Osteoblast (primary cell): ENCODE results near the gene ZFP91. TPM values are rescaled to one million over a fixed set of nuclear protein-coding genes. Genes with fewer than 3 reads are reported as not detected.

Experiments used
- DNase-seq: peaks from one replicate; pipeline ENCODE4 v3.0.0; 2011; ENCODE audit warnings: low spot score, mixed read lengths; ENCODE audit not compliant: insufficient read length; ENCODE audit errors: missing footprints
- H2AFZ ChIP-seq: 2 replicates; pipeline ENCODE4 v1.6.0; 2011; ENCODE audit warnings: mild to moderate bottlenecking, low read length
- H3K27ac ChIP-seq: 2 replicates; pipeline ENCODE4 v1.5.1; 2011; ENCODE audit warnings: mild to moderate bottlenecking, low read depth, low read length, moderate library complexity
- H3K27me3 ChIP-seq: 2 replicates; pipeline ENCODE4 v1.6.0; 2012; ENCODE audit warnings: mild to moderate bottlenecking, control low read depth, inconsistent platforms, low read length, moderate library complexity; ENCODE audit not compliant: insufficient read depth
- H3K36me3 ChIP-seq: 2 replicates; pipeline ENCODE4 v1.5.1; 2011; ENCODE audit warnings: mild to moderate bottlenecking, low read length, control low read depth, moderate library complexity; ENCODE audit not compliant: insufficient read depth
- H3K4me1 ChIP-seq: 2 replicates; pipeline ENCODE4 v1.5.1; 2011; ENCODE audit warnings: mild to moderate bottlenecking, low read length, control low read depth, moderate library complexity; ENCODE audit not compliant: insufficient read depth
- H3K4me2 ChIP-seq: 2 replicates; pipeline ENCODE4 v1.6.0; 2011; ENCODE audit warnings: mild to moderate bottlenecking, low read length; ENCODE audit not compliant: insufficient read depth
- H3K4me3 ChIP-seq: fragments of 200-600 bp; sonication (generic); 3 replicates; pipeline ENCODE4 v1.5.1; 2012; ENCODE audit warnings: mild to moderate bottlenecking, low read length, inconsistent platforms; ENCODE audit not compliant: insufficient read depth
- H3K79me2 ChIP-seq: 2 replicates; pipeline ENCODE4 v1.6.0; 2012; ENCODE audit warnings: mild to moderate bottlenecking, low read length, control low read depth, inconsistent platforms; ENCODE audit not compliant: insufficient read depth
- H3K9me3 ChIP-seq: 2 replicates; pipeline ENCODE4 v1.5.1; 2011; ENCODE audit warnings: low read depth, low read length, control low read depth
- H4K20me1 ChIP-seq: 2 replicates; pipeline ENCODE4 v1.6.0; 2012; ENCODE audit warnings: mild to moderate bottlenecking, low read length, control low read depth; ENCODE audit not compliant: insufficient read depth
- CTCF ChIP-seq: IDR thresholded peaks from 2 replicates; pipeline ENCODE4 v1.5.1; 2011; ENCODE audit warnings: mild to moderate bottlenecking, low read depth, low read length, moderate library complexity; ENCODE audit errors: extremely low read depth
- total RNA-seq: library from RNA; depleted of rRNA; stranded (reverse); fragments of >200 nt; gene quantifications from 2 replicates; pipeline ENCODE4 v1.2.3, GENCODE V29; 2012

Gene ZFP91
- total RNA-seq, 1 donor = 61.2 TPM

DNA sequence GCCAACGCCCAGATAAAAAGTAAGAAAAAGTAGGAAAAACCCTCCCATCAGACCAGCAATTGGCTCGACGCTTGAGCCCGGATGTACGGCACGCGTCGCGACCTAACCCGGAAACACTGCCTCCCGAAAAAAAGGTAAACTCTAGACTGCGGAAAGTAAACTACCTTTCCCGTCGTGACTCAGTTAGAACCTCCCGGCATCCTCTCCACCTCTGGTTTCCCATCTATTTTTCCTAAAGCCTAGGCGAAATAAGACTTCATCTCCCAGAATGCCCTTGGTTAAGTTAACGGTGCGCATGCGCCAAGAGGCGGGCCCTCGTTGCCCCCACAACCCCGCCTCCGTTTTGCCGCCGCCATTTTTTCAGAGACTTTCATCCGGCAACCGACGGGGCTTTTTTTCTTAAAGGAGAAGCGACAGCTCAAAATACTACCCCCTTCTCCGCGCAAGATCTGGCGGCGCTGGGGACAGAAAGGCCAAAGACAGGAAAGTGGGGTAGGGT is 678 bp upstream of the ZFP91 start:
- Histone ChIP-seq H3K27ac (peak overlapping the region; percentile 100), H3K4me1 (peaks cover 56% of the 10 kb centered on the region), H4K20me1 (peaks cover 3% of the 10 kb centered on the region), H2AFZ (peak overlapping the region; percentile 87), H3K9me3 (no peaks in the 10 kb centered on the region), H3K4me3 (peak overlapping the region; percentile 89), H3K4me2 (peak overlapping the region; percentile 98), H3K27me3 (no peaks in the 10 kb centered on the region), H3K36me3 (peaks cover 7% of the 10 kb centered on the region), H3K79me2 (peaks cover 47% of the 10 kb centered on the region)
- DNase-seq = peak; percentile 77
- no peak for TF ChIP-seq CTCF

- Histone ChIP-seq H3K4me1 (peaks cover 43% of the 10 kb centered on the region), H3K27me3 (no peaks in the 10 kb centered on the region), H4K20me1 (peaks cover 3% of the 10 kb centered on the region), H3K4me2 (peak overlapping the region; percentile 89), H3K4me3 (peak overlapping the region; percentile 85), H2AFZ (peak overlapping the region; percentile 94), H3K36me3 (peaks cover 7% of the 10 kb centered on the region), H3K9me3 (no peaks in the 10 kb centered on the region), H3K79me2 (peaks cover 60% of the 10 kb centered on the region), H3K27ac (peak overlapping the region; percentile 93)
- TF ChIP-seq CTCF = peak; percentile 70
- DNase-seq = peak; percentile 85
Observed at GRCh38 chr11:58579192-58580129, 598 bp downstream of the ZFP91 start.

DNA sequence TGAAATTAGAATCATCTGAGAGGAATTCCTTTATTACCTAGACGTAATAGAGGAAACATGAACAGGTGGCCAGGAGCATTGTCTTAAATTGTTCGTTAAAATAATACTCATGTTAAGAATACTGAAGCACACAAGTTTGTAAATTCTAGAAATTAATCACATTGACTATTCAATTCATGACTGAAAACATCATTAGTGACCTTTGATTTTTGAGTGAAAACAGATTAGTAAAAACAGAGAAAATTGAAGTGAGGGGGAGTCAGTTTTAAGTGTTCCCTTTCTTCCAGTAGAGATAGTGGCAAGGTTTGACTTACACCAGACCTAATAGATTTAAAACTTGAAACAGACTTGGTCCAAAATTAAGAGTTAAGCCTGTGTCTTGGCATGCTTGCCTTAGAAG is 1.4 kb downstream of the ZFP91 start:
- Histone ChIP-seq H4K20me1 (peaks cover 3% of the 10 kb centered on the region), H3K27ac (peak overlapping the region; percentile 93), H3K27me3 (no peaks in the 10 kb centered on the region), H3K4me1 (peaks cover 35% of the 10 kb centered on the region), H2AFZ (no peak overlapping the region), H3K79me2 (peaks cover 68% of the 10 kb centered on the region), H3K36me3 (peaks cover 10% of the 10 kb centered on the region), H3K9me3 (no peaks in the 10 kb centered on the region), H3K4me2 (peak overlapping the region; percentile 89), H3K4me3 (peak overlapping the region; percentile 85)
- DNase-seq = no peak
- TF ChIP-seq CTCF = no peak

DNA sequence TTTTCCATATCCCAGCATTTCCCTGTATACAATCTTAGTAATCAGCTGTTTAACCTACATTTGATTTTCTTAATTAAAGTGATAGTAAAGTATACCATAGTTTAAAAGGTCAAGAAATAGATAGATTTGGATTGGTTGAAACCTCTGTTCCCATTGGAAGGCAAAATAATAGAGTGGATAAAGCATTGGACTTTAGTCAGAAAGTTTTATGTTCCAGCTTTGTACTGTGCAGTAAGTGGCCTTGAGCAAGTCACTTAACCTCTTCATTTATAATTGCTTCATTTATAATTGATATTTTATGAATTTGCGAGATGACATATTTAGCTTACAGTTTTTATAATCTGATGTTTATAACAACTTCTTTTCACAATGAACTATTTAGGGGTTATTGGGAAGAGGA is 3.6 kb downstream of the ZFP91 start:
- Histone ChIP-seq H3K27me3 (no peaks in the 10 kb centered on the region), H3K27ac (no peak overlapping the region), H3K79me2 (peaks cover 84% of the 10 kb centered on the region), H3K4me3 (no peak overlapping the region), H4K20me1 (peaks cover 3% of the 10 kb centered on the region), H3K4me2 (peak overlapping the region; percentile 34), H2AFZ (no peak overlapping the region), H3K36me3 (peaks cover 20% of the 10 kb centered on the region), H3K9me3 (no peaks in the 10 kb centered on the region), H3K4me1 (peaks cover 14% of the 10 kb centered on the region)
- no peak for TF ChIP-seq CTCF
- DNase-seq = no peak
